Heart left ventricle (tissue), 16 donors: ENCODE data around the gene CFAP206. TPM values are rescaled to one million over a fixed set of nuclear protein-coding genes. Genes with fewer than 3 reads are reported as not detected.

Experiments used
- ATAC-seq, 4 donors: fragments of 200-7000 bp; cut with Tn5 transposase; one replicate each; pipeline ENCODE4 v1.9.1; 2020 to 2022; ENCODE audit warnings: moderate library complexity in 4 of 4, mild to moderate bottlenecking in 3 of 4, moderate number of reproducible peaks in 1 of 4
- DNase-seq, 5 donors: peaks; one replicate each; pipeline ENCODE4 v3.0.0-alpha.2; 2020
- H3K27ac ChIP-seq, 12 donors: fragments of 200-600 bp; sonication (generic) in 4 of 12; one replicate each; pipeline versions ENCODE4 v1.5.0 to v1.8.0; 2016 to 2022; ENCODE audit warnings: mild to moderate bottlenecking in 2 of 12
- H3K27me3 ChIP-seq, 9 donors: fragments of 200-600 bp; sonication (generic) in 2 of 9; one replicate each; pipeline versions ENCODE4 v1.5.1 to v1.8.0; 2016 to 2022; ENCODE audit warnings: mild to moderate bottlenecking in 3 of 9
- H3K36me3 ChIP-seq, 9 donors: fragments of 200-600 bp; sonication (generic) in 2 of 9; one replicate each; pipeline versions ENCODE4 v1.5.0 to v1.8.0; 2018 to 2022; ENCODE audit warnings: mild to moderate bottlenecking in 2 of 9
- H3K4me1 ChIP-seq, 12 donors: fragments of 200-600 bp; sonication (generic) in 4 of 12; one replicate each; pipeline versions ENCODE4 v1.5.0 to v1.8.0; 2016 to 2022; ENCODE audit warnings: mild to moderate bottlenecking in 3 of 12
- H3K4me3 ChIP-seq, 12 donors: fragments of 200-600 bp; sonication (generic) in 4 of 12; one replicate each; pipeline versions ENCODE4 v1.5.0 to v1.8.0; 2017 to 2022; ENCODE audit warnings: mild to moderate bottlenecking in 9 of 12, moderate library complexity in 4 of 12
- H3K9me3 ChIP-seq, 12 donors: fragments of 200-600 bp; sonication (generic) in 4 of 12; one replicate each; pipeline versions ENCODE4 v1.5.0 to v1.8.0; 2016 to 2022; ENCODE audit warnings: mild to moderate bottlenecking in 1 of 12
- POLR2A ChIP-seq, 2 donors: fragments of 450-650 bp; IDR thresholded peaks; one replicate each; pipeline ENCODE4 v1.6.1; 2017; ENCODE audit warnings: antibody characterized with exemption in 2 of 2, mild to moderate bottlenecking in 2 of 2, moderate library complexity in 2 of 2
- WGBS, 4 donors: extraction: QIAGEN DNeasy Blood & Tissue Kit in 2 of 4; methylation state at CpG; one replicate each; pipeline versions ENCODE4 v1.1.5 to v1.1.7; 2013 to 2018; 5-methylcytosine and 5-hydroxymethylcytosine counted together
- intact Hi-C, 10 donors: fragments of 100-400 bp; cut with DNase I; formaldehyde crosslinking; loops; one replicate each; pipeline versions ENCODE4 v1.11.1 to v1.14.2; 2022
- polyA plus RNA-seq, 2 donors: library from polyadenylated mRNA; stranded (reverse); fragments of 200-250 nt; gene quantifications; one replicate each; pipeline ENCODE4 v1.2.3, GENCODE V29; 2013
- total RNA-seq, 9 donors: library from RNA; depleted of rRNA in 2 of 9; stranded (reverse); fragments of >200 nt in 2 of 9; fragmentation: NEBNext Ultra II Directional in 3 of 9; extraction: Animal tissue kit (Norgen Biotek cat#: 25700) in 3 of 9; gene quantifications; one replicate each; pipeline versions ENCODE4 v1.1.0 to v1.2.4, GENCODE V29; 2016 to 2023
- TF ChIP-seq, protein P1 (sequence below), 12 donors: fragments of 200-600 bp; sonication (generic) in 4 of 12; IDR thresholded peaks; one replicate each; pipeline versions ENCODE4 v1.5.0 to v1.8.0; 2018 to 2022; ENCODE audit warnings: antibody characterized with exemption in 12 of 12, mild to moderate bottlenecking in 5 of 12
- donor health status: ischemic (EF 13 %, LVEDD 7.1; RV severe dilation, severe dysfunction).
- donor health status: healthy with polysubstance abuse.
- donor health status: DM: no; HTN: yes; CAD: no.
- donor health status: DM: no; HTN: no; CAD: no.
- donor health status: ischemic (EF 25% LVEDD 6.9; RV normal size, moderate dysfunction).
- donor health status: ischemic (EF 25% LVEDD 5.7; RV mildly dilated, moderate dysfunction).
- donor health status: healthy.
- donor health status: DM: yes; HTN: yes; CAD: no.
- donor health status: ischemic (EF 35%, LVEDD 5.7; RV mildly dilated, moderate dysfunction).
- donor health status: nonischemic (EF 11% LVEDD 7.7; RV severe dilation, severe dysfunction).
- donor health status: DM: yes; HTN: yes; CAD: no.
- donor health status: PGD.
- donor health status: ischemic (EF 29% LVEDD 5.4; RV normal size, mild dysfunction).
- donor health status: nonischemic (EF 23%, LVEDD 6.1; RV moderate dilation, normal function).

CFAP206 gene
- total and polyA plus RNA-seq, 11 donors = 0.12 to 0.41 (median 0.23) TPM; not detected in 2

DNA sequence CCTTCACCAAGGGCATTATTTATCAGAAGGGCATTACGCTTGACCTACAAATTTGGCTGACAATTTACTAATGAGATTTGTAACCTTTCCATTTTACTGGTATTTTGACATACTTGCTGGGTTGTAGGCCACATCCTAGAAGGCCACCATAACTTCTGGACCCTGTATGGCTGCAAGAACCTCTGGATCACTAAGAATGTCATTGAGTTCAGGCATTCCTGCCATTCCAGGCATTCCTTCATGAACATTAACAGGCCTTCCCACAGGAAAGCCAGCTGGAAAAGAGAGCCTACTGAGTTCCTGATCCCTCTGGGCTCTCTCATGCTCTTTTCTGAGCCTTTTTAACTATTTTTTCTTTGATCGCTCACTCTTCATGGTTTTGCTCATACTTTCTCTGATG is 36.6 kb downstream of the CFAP206 start:
- DNase-seq = no peak
- Histone ChIP-seq H3K27ac (no peak overlapping the region), H3K36me3 (no peaks in the 10 kb centered on the region), H3K4me1 (no peaks in the 10 kb centered on the region), H3K4me3 (no peak overlapping the region), H3K9me3 (no peaks in the 10 kb centered on the region), H3K27me3 (no peaks in the 10 kb centered on the region)
- no peak for ATAC-seq
- intact Hi-C loops = no loop called here
- TF ChIP-seq, protein P1, sequence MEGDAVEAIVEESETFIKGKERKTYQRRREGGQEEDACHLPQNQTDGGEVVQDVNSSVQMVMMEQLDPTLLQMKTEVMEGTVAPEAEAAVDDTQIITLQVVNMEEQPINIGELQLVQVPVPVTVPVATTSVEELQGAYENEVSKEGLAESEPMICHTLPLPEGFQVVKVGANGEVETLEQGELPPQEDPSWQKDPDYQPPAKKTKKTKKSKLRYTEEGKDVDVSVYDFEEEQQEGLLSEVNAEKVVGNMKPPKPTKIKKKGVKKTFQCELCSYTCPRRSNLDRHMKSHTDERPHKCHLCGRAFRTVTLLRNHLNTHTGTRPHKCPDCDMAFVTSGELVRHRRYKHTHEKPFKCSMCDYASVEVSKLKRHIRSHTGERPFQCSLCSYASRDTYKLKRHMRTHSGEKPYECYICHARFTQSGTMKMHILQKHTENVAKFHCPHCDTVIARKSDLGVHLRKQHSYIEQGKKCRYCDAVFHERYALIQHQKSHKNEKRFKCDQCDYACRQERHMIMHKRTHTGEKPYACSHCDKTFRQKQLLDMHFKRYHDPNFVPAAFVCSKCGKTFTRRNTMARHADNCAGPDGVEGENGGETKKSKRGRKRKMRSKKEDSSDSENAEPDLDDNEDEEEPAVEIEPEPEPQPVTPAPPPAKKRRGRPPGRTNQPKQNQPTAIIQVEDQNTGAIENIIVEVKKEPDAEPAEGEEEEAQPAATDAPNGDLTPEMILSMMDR (IDR thresholded peaks at IDR 0.05) = no peak
- TF ChIP-seq POLR2A (IDR thresholded peaks at IDR 0.05) = no peak
- WGBS, 4 donors = 91 to 98% (median 94%) methylated on average over 2 of the region's 2 CpGs

DNA sequence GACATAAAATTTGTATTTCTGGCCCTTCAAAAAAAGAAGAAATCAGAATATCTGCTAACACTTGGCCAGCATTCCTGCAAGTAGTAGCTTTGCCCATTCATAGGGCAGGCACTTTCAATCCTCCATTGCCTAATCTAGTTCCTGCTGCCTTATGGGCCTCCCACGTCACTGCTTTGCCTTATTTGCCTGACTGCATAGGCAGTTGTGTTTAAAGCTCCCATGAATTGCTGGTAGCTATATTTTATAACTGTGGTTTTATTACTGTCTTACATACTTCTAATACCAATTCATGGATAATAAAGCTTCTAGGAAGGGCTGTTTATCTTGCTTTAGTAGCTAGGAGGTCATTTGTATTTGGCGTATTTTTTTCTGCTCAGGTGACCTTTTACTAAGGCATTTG is 57.3 kb downstream of the CFAP206 start:
- Histone ChIP-seq H3K27ac (no peak overlapping the region), H3K36me3 (no peaks in the 10 kb centered on the region), H3K4me1 (no peaks in the 10 kb centered on the region), H3K27me3 (peaks cover 0 to under 1% (median 0%) of the 10 kb centered on the region in 9 donors), H3K9me3 (peaks cover 0 to 10% (median 0%) of the 10 kb centered on the region in 12 donors), H3K4me3 (no peak overlapping the region)
- 81 to 94% (median 92%) methylated on average over 2 of the region's 2 CpGs for WGBS, 4 donors
- DNase-seq = no peak
- ATAC-seq = no peak
- TF ChIP-seq POLR2A (IDR thresholded peaks at IDR 0.05) = no peak
- TF ChIP-seq, protein P1 (IDR thresholded peaks at IDR 0.05) = no peak
- intact Hi-C loops = no loop called here

DNA sequence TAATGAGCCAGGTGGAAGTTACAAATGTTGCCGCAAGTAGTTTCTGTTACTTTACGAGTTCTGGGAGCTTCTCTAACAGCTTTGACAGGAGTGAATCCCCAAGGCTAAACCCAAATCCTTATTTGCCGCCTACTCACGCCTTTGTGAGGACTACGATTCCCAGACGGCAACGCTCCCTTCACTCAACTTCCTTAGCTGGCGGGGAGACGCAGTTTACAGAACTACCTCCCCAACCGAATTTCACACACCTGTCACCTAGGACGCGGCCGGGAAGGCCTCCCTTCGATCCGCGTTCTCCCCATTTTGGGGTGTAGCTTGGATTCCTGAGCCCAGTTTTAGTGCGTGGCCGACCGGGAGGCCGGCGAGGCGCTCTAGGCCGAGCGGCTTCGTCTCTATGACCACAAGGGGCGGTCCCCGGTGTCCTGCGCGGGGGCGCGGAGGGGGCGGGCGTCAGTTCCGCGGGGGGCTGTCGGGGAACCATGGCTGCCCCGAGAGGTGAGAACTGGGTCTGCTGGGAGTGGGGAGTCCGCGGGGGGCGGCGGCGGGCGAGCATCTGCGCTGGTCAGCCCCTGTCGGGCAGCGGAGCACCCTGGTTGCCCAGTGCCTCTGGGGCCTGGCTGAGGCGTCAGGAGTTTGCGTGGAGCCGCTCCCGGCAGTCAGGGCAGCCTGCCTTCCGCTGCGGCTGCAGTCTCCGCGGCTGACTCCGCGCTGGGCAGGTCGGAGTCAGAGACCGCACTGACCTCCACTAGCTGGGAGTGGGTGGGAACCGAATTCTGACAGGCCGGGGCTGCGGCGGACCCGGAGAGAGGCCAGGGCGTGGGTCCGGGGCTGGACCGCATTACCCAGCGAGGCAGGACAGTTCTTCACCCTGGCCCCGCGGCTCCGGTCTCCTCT is 65.0 kb downstream of the CFAP206 start, which contains the start of gene SLC35A1:
Gene SLC35A1 (plus strand): TSS at position 450 of the 894 bp plus-strand sequence. CDS start 30 bp downstream, at position 480.
- H3K4me1 ChIP-seq = peaks cover 0 to 20% (median 7%) of the 10 kb centered on the region in 12 donors
- peaks cover 0 to 6% (median 3%) of the 10 kb centered on the region in 9 donors for H3K36me3 ChIP-seq
- ATAC-seq = peak; percentile 98 to 100 (median 98)
- peak within 1 kb of the TSS; percentile 78 to 96 (median 94) for H3K27ac ChIP-seq
- TF ChIP-seq, protein P1 (IDR thresholded peaks at IDR 0.05) = peak in 11 of 12 donors; percentile 13 to 45 (median 28)
- peak in 1 of 2 donors; percentile 68 for TF ChIP-seq POLR2A (IDR thresholded peaks at IDR 0.05)
- WGBS, 4 donors = 0 to 2% (median 1%) methylated on average over 27 to 70 of the region's 70 CpGs
- intact Hi-C loops = loop anchor here in 8 of 10 donors (1.0 to 10.0 kb wide), 15 partner anchors 60 to 318 kb away; partner anchors contain the start of genes AKIRIN2 (in 3 of the 8), SMIM8 (in 3 of the 8), CFAP206 (in 2 of the 8) and ORC3 (in 2 of the 8)
- H3K9me3 ChIP-seq = no peaks in the 10 kb centered on the region
- DNase-seq = peak; percentile 87 to 95 (median 90)
- peak within 1 kb of the TSS; percentile 69 to 98 (median 86) for H3K4me3 ChIP-seq
- H3K27me3 ChIP-seq = no peaks in the 10 kb centered on the region

DNA sequence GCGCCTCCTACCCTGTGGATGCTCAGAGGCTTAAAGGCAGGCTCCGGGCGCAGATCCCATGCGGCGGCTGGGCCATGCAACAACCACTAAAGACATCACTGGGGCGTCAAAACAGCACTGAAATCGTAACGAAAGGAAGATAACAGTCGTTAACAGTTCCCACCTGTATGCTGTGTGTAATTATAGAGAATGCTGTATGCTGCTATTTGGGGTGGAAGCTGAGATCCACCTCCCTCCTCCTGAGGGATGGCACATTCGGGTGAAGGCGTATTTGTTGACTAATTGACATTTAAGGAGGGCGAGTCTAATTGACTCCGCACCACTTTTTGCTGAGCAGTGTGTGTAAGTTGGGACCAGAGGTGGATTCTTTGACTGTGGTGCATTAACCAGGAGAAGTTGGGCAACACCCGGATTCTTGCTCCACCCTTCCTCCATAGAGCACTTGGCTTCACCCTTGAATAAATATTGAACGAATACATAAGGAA is 65.7 kb downstream of the CFAP206 start:
- peaks cover 0 to 12% (median 8%) of the 10 kb centered on the region in 9 donors for H3K36me3 ChIP-seq
- H3K4me1 ChIP-seq = peaks cover 0 to 20% (median 7%) of the 10 kb centered on the region in 12 donors
- H3K9me3 ChIP-seq = no peaks in the 10 kb centered on the region
- WGBS, 4 donors = 0 to 2% (median 1%) methylated on average over 12 to 15 of the region's 15 CpGs
- intact Hi-C loops = loop anchor here in 8 of 10 donors (1.0 to 10.0 kb wide), 15 partner anchors 61 to 319 kb away; partner anchors contain the start of genes AKIRIN2 (in 3 of the 8), SMIM8 (in 3 of the 8), CFAP206 (in 2 of the 8) and ORC3 (in 2 of the 8)
- no peaks in the 10 kb centered on the region for H3K27me3 ChIP-seq
- DNase-seq (peak in 2 of 5 donors; percentile 57 to 67), ATAC-seq (peak; percentile 3 to 87 (median 41))
- TF ChIP-seq POLR2A (IDR thresholded peaks at IDR 0.05) = no peak
- TF ChIP-seq, protein P1 (IDR thresholded peaks at IDR 0.05) = no peak
- peak overlapping the region; percentile 78 to 96 (median 94) for H3K27ac ChIP-seq
- H3K4me3 ChIP-seq = peak overlapping the region; percentile 69 to 98 (median 86)
